Muscle of arm (tissue), 12 donors: Measurements from ENCODE around the gene PRKN. TPM values are rescaled to one million over a fixed set of nuclear protein-coding genes. Genes with fewer than 3 reads are reported as not detected.

Source experiments
- DNase-seq: peaks from one replicate; pipeline ENCODE4 v3.0.0-alpha.2; 2013
- polyA plus RNA-seq, 12 donors: library from polyadenylated mRNA; unstranded; fragments of 120-200 nt; gene quantifications; one replicate each; pipeline ENCODE4 v1.2.1, GENCODE V29; 2013; ENCODE audit not compliant: insufficient read length in 12 of 12

PRKN gene
- polyA plus RNA-seq, 12 donors, result 2.6 to 5.4 (median 3.9) TPM; not detected in 2

DNA sequence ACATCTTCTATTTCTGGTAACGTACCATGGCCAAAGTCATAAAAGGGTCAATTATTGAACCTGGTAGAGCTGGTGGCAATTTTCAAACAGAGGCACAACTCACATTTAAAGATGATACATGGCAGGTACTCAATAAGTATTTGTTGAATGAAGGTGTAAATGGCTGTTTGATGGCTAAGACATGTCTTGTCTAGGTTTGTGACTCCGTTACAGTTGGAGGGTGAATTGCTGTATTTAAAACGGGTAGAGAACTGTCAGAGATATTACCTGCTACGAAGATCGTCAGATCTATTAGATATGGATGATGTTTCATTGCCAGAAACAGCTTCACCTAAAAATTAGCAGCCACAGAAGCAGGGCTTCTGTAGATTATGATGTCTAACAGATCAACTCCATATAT is 601.9 kb downstream of the PRKN start:
- DNase-seq, result no peak

DNA sequence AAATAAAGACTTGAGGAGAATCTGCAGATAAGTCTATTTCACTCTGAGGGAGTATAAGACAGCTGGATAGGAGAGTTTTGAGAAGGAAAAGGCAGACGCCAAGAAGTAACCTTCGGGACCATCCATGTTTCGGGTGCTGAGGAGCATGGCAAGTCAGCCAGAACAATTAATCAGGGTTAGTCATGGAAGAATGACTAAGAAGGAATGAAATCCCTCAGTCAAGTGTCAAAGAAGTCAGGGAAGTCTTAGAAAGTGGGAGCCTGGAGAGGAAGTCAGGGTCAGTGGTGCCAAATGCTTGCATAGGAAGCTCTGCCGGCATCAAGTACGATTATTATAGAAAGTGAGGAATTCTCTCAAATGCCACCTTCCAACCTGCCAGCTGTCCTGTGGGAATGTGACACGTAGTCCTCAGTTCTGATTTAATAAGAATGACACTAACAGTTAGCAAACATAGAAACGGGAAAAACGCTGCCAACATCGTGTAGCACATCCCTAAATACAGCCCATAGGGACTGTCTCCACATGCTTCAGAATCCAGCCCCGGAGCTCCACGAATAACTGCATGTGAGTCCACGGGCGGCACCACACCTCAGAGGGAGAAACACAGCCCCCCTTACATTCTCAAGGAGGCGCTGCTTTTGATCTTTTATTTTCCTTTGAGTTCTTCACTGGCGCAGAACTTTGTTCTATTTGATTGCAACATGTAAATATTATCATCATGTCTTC is 602.7 kb downstream of the PRKN start:
- no peak for DNase-seq

DNA sequence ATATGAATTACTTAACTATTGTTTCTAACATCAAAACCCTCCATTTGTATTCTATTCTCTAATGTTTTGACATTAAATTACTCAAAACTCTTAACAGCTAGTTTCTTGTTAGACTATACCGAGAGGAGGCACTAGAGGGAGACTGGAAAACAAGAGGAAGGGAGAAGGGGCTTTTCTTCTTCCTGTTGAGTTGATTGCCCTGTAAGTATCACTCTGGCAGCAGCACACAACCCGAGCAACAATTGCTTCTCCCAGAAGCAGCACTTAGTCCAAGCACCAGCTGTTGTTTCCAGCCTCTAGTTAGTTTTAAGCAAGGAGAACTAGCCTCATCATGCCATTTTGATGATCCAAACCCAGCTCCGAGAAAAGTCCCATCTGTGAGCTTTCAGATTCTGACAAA is 603.8 kb downstream of the PRKN start:
- no peak for DNase-seq

DNA sequence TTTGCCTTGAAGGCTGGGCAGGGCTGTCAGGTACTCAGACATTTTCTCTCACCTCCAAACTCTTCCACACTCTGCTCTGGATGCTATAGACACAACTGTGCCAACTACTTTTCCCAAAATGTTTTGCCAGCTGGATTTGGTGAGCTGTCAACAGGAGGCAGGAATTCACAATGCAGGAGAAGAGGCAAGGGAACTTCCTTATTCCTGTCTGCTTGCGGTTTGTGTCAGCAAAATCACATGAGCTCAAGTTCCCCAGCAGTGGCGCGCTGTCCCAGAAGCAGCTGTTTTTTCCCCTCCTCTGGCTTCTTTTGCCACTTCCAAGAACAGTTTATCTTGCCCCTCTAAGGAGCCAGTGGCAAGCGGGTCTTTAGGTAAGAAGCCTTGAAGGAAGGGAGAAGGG is 608.2 kb downstream of the PRKN start:
- peak; percentile 43 for DNase-seq

DNA sequence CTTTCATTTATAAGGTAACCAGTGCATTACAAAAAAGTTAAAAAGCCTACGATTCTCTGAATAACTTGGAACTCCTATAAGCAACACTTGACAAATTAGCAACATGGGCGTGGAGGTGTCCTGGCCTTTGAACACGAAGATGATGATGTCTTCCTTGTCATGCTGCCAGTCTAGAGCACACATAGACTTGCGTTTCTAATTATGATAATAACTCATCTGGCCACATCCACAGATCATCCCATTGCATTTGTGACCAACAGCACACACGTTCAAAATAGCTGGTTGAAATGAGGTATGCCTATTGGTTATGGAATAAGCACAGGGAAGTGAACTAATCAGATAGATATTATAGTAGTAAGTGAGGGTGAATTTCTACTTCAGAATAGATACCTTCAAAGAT is 608.9 kb downstream of the PRKN start:
- DNase-seq, result no peak

DNA sequence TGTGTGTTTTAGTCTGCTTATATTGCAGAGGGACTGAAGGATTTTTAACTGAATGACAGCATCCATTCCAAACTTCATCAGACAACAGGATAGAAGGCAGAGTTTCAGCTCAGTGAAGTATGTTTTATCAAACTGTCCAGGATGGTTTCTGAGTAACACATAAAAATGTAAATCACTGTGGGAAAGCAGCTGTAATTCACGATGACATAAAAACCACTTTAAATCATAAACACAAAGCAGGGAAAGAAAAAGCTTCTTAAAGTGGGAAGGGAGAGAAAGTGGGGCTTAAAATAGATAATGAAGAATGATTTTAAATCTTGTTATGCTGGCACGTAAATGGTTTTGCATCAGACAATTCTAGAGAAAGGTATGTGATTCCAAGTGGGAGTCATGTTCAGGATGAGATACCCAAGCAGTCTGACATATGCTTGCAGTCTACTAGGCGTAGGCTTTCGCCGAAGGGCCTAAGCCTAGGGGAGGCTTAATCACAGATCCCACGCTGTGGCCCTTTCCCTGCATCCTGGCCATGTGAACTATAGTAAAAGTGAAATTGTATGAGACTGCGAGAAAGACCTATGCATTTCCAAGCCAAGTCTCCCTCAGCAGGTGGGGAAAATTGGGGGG is 610.6 kb downstream of the PRKN start:
- no peak for DNase-seq

DNA sequence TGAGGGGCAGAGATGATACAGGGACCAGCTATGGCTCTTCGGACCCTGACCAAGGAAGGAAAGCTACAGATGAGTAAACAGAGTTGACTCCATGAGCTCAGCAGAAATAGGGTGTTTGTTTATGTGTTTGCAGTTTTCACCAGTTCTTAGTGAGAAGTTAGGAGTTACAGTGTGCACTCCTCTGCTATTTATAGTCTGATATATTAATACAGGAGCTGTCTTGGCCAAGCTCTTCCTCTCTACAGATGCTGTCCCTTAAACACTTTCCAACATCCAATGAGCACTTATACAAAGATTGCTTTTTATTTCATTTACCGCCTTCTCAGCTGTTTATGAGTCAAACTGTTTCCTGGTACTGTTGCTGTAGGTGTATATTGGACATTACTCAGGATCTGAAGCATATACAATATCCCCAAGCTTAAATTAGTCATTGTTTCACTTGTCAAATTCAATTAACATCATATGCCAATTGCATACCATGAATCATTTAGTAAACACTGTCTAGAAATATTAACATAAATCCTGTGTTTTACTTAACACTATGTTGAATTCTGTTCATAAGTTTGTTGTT is 618.0 kb downstream of the PRKN start:
- DNase-seq, result no peak

DNA sequence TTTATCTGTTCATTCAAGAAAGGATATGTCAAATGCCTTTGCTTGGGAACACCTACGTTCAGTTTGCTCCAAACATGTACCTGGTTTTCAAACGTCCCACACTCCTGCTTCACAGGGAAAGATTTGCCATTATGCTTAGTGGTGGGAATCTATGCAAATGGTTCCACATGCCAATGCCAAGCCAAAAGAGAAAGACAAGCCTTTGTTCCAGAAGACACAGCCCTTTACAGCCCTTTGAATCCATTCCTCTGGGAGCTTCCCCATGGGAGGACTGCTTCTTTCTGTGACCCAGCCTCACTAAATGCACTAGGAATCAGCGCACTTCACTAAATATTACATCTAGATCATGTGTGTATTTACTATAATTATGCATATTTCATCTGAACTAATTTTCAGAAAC is 619.5 kb downstream of the PRKN start:
- DNase-seq, result no peak

DNA sequence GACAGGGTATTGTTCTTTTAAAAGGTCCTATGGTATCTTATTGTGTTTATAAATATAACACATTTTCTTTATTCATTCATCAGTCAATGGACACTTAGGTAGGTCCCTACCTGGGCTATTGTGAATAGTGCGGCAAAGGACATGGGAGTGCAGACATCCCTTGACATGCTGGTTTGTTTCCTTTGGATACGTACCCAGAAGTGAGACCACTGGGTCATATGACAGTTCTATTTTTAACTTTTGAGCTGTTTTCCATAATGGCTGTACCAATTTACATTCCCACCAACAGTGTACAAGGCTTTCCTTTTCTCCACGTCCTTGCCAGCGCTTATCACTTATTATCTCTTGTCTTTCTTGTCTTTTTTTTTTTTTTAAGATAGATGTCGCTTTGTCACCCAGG is 627.5 kb downstream of the PRKN start:
- DNase-seq, result no peak

DNA sequence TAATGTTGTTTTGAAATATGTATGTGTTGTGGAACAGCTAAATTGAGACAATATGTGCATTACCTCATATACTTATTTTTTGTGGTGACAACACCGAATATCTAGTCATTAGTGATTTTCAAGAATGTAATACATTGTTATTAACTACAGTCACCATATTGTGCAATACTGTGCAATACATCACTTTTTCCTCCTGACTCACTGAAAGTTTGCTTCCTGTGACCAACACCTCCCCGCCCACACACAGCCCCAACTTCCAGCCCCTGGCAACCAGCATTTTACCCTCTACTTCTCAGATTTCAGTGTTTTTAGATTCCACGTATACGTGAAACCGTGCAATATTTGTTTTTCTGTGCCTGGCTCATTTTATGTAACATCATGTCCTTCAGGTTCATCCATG is 627.9 kb downstream of the PRKN start:
- no peak for DNase-seq

DNA sequence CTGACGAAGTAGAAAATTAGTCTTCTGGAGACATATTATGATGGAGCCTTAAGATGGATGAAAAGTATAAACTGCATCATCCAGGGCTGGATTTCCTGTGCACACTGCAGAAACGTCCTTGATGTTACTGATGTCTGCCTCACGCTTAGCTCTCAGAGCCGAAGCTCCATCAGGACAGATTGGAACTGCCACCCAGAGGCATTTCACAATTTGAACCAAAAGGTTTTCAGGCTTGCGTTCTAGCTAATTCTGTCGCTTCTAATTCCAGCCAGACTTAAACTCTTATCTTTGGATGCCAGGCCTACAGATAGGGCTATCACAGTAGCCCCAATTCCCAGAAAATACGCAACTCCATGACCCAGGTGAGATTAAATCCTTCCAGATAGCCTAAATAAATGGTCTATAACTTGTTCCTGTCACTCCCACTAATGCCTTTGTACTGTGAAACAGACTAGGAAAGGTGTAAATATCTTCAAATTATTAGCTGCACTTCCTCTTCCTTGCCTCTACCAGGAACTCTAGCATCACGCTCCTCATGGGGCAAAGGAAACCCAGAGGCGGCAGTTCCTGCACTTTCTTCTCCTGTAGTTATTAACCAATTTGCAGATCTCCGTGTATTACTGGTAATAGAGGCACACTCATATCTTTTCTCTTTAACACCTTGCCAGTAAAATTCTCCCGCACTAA is 634.6 kb downstream of the PRKN start:
- no peak for DNase-seq

DNA sequence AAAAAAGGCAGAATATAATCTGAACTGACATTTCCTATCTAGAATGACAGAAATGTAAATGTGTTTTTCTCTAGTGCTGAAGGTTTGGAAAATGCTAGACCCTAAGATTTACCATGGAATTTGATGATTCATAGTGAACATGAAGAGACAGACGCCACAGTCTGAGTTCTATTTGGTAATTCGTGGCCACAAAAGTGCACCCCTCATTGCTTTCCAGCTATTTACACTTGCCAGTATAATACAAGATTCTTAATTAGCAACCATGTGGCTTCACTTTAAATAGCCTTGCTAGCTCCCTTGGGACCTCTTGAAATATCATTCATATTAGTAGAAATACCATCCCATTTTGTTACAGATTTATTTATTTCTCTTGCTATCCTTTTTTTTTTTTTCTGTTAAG is 636.8 kb downstream of the PRKN start:
- no peak for DNase-seq

DNA sequence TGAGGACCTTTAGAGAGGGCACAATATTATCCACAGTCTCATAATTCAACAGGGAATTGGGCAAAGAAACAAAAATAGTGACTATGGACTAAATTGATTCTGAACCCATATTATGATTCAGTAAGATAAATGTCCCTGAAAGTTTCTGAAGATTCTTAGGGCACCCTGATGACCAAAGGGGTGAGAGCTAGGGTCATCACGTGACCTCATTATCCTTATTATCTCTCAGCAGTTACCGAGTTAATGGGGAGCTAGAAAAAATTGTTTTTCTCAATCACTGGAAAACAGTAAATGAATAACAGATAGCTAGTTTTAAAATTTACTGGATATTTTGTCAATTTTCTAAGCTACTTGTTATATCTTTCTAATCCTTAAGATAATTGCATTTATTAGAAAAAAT is 639.5 kb downstream of the PRKN start:
- DNase-seq, result no peak

DNA sequence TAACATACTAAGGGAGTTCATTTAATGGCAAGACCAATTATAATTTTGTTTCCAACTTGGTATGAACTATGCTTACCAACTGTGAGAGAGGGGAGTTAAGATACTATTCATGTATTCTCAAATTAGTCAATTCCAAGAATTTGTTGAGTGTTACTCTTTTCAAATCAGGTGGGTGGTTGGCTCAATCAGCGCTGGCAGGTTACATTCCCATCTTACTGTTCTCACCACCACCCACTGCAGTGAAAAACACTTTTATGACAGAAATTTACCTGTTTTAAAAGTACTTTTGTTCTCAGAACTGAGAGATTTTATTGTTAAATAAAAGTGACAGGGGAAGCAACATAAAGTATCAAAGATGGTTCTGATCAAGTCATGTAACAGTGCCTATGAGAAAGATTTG is 642.0 kb downstream of the PRKN start:
- no peak for DNase-seq

DNA sequence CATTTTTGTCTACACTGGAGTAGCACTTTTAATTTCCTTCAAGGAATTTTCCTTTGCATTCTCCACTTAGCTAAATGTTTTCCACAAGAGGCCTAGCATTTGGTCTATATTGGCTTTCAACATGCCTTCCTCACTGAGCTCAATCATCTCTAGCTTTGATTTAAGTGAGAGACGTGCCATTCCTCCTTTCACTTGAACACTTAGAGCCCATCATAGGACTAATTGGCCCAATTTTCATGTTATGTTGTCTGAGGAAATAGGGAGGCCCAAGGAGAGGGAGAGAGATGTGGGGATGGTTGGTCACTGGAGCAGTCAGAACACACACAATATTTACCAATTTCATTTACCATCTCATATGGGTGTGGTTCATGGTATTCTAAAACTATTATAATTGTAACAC is 645.0 kb downstream of the PRKN start:
- no peak for DNase-seq

DNA sequence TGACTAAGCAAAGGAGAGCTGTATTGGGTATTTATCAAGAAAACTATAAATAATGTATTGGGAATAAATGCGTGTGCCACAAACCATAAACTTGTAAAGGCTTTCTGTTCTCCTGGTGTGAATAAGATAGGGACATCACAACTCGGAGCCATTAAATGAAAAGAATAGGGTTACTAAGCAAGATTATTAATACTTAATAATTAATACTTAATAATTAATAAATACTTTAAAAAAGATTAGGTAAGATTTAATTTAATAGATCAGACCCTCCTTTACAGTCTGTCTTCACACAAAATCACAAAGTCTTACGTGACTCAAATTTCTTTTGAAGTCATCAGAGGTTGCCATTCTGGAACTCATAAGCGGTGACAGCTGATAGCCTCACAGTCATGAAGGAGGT is 648.9 kb downstream of the PRKN start:
- no peak for DNase-seq

DNA sequence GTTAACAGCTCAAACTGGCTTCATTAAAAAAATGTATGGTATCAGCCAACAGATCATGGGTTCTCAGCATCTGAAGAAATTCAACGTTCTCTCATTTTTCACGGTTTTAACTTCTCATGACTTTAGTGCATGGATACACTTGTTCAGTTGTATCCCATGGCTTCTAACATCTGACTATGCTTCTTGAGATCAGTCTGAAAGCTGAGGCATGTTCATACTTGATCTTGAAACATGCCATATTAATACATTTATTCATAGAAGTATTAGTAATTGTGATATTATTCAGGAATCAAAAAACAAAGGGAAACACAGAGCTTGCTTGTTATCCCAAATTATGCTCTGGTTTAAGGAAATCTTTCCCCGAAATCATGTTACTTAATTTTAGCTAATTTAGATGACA is 649.4 kb downstream of the PRKN start:
- DNase-seq, result no peak

DNA sequence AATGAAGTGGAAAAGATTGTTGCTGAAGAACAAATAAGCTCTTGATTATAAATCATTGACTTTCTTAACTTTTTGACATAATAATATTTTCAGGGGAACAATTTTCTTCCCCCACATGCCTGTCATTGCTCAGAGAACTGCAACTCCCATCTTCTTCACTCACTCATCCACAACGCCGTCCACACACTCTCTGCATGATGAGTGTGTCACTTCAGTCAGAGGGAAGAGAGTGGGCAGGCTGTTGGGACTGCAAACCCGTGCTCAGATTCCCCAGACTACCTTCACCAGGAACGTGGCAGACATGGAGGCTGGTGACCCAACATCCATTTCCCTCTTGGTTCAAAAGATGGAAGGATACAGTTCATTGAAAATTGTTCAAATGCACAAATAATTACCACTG is 650.8 kb downstream of the PRKN start:
- DNase-seq, result no peak

DNA sequence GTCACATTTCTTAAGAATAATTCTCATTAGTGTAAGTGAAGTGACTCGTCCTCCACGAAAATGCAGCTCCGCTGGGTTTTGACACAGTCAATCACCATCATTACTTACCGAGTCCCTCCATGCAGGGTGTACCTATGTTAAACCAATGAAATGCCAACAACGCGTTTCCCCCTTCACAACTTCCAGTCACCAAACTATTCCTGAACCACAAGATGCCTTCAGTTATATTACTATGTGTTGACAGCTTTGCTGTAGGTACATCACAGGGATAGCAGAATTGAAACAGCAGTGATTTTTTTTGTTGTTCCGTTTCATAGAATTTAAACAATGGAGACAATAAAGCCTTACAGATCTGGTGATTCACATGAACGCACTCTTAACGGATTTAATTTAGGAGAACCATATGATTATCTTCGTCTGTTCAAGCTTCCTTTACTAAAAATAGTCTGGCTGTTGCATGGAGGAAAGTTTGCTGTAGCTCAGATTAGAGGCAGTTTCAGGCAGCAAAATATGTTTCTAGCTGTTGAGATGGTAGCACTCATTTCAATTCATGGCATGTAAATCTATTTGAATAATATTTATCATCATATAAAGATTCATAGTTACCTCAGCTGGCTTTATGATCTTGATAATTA is 652.8 kb downstream of the PRKN start:
- no peak for DNase-seq

DNA sequence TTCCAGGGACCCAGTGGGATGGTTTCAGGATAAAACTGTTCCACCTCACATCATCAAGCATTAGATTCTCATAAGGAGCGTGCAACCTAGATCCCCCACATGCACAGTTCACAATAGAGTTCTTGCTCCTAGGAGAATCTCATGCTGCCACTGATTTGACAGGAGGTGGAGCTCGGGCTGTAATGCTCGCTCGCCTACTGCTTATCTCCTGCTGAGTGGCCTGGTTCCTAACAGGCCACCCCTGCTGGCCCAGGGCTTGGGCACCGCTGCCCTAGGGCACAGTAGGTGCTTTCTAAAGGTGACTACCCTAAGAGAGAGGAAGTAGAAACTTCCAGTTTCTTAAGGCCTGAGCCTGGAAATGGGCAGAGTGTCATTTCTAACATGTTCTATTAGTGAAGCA is 656.9 kb downstream of the PRKN start:
- DNase-seq, result no peak

DNA sequence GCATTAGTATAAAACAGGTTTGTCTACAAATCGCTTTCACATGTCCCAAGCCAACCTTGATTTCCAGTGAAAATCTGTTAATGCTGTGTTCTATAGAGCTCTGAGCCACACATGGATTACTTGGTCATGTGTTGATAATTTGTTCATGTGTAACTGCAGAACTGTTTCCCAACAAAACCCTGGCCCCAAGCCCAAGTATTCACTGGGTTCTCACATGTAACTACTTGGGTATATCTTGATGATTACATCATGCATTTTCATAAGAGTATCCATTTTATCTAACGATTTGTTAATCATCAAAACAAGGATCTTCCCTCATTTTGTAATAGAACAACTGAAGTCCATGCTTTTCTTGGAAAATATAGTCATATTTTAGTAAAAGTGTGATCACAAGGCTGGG is 657.6 kb downstream of the PRKN start:
- no peak for DNase-seq

DNA sequence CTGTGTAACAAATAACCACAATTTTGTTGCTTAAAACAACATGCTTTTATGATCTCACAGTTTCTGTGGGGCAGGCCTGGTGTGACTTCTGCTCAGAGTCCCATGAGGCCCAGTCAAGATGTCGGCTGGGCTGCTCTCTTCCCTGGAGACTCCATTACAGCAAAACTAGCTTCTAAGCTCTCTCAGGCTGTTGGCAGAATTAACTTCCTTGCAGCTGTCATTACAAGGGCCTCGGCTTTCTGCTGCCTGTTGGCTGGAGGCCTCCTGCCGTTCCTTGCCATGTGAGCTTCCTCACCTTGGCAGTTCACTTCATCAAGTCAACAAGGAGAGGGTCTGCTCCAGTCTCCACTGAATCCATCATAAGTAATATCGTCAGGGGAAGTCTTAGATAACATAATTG is 659.2 kb downstream of the PRKN start:
- DNase-seq, result peak; percentile 25

DNA sequence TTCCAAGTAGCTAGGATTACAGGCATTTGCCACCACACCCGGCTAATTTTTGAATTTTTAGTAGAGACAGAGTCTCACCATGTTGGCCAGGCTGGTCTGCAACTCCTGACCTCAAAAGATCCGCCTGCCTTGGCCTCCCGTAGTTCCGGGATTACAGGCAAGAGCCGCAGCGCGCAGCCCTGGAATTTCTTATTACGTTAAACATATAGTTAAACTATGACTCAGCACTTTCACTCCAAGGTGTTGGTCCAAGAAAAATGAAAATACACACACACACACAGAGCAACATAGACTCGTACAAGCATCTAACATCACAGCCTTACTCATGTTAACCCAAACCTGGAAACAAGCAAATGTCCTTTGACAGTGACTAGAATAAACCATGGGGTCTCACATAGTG is 663.9 kb downstream of the PRKN start:
- no peak for DNase-seq
